HG03095 (cell line): ENCODE results near the gene KIAA0513.
A peak's percentile ranks its signal among the peaks of the same experiment; 100 is the strongest.

Experiments
- ATAC-seq: cut with Tn5 transposase; IDR thresholded peaks from one replicate; pipeline ENCODE4 v1.9.1; 2021; ENCODE audit warnings: moderate library complexity; ENCODE audit not compliant: unreplicated experiment

The KIAA0513 gene

GRCh38 chr16:85027349-85027957 is at the start of gene KIAA0513:
TSS of gene KIAA0513 (plus strand) at chr16:85027795. CDS start at chr16:85067072, 39,277 bp downstream.
- peak; percentile 63 for ATAC-seq

- ATAC-seq, result no peak
These were observed 48.1 kb upstream of the KIAA0513 start for GRCh38 chr16:84979516-84979915.

GRCh38 chr16:84982434-84982833 is 45.2 kb upstream of the KIAA0513 start:
- ATAC-seq, result no peak

GRCh38 chr16:84985079-84986065 is 42.2 kb upstream of the KIAA0513 start:
- no peak for ATAC-seq

- ATAC-seq, result no peak
These were observed 41.5 kb upstream of the KIAA0513 start for GRCh38 chr16:84986102-84986501.

GRCh38 chr16:84986879-84987278 is 40.7 kb upstream of the KIAA0513 start:
- ATAC-seq, result no peak

GRCh38 chr16:84988328-84989080 is 39.1 kb upstream of the KIAA0513 start:
- ATAC-seq, result no peak

GRCh38 chr16:84989749-84990620 is 37.6 kb upstream of the KIAA0513 start:
- ATAC-seq, result no peak

- ATAC-seq, result no peak
These were observed 36.8 kb upstream of the KIAA0513 start for GRCh38 chr16:84990782-84991181.

- ATAC-seq, result no peak
These were observed 34.9 kb upstream of the KIAA0513 start for GRCh38 chr16:84992717-84993075.

GRCh38 chr16:84993926-84994325 is 33.7 kb upstream of the KIAA0513 start:
- ATAC-seq, result no peak

- ATAC-seq, result no peak
These were observed 31.9 kb upstream of the KIAA0513 start for GRCh38 chr16:84995663-84996062.

- ATAC-seq, result no peak
These were observed 31.2 kb upstream of the KIAA0513 start for GRCh38 chr16:84996365-84996764.

GRCh38 chr16:84999200-84999599 is 28.4 kb upstream of the KIAA0513 start:
- ATAC-seq, result no peak

- no peak for ATAC-seq
These were observed 27.6 kb upstream of the KIAA0513 start for GRCh38 chr16:84999857-85000480.

- no peak for ATAC-seq
These were observed 25.5 kb upstream of the KIAA0513 start for GRCh38 chr16:85002099-85002541.

- ATAC-seq, result no peak
These were observed 25.0 kb upstream of the KIAA0513 start for GRCh38 chr16:85002608-85003007.

GRCh38 chr16:85003076-85003475 is 24.5 kb upstream of the KIAA0513 start:
- ATAC-seq, result no peak

- ATAC-seq, result no peak
These were observed 23.6 kb upstream of the KIAA0513 start for GRCh38 chr16:85003725-85004586.
